GM18505 (cell line): ENCODE results near the gene KCNC4.

Experiments
- ATAC-seq: cut with Tn5 transposase; IDR thresholded peaks from one replicate; pipeline ENCODE4 v1.9.1; 2021; ENCODE audit not compliant: unreplicated experiment
- POLR2A ChIP-seq: IDR thresholded peaks from 4 replicates; pipeline ENCODE4 v1.6.1; 2011; ENCODE audit warnings: borderline replicate concordance; ENCODE audit not compliant: insufficient read depth, insufficient read length; ENCODE audit errors: extremely low read depth

KCNC4 gene

DNA sequence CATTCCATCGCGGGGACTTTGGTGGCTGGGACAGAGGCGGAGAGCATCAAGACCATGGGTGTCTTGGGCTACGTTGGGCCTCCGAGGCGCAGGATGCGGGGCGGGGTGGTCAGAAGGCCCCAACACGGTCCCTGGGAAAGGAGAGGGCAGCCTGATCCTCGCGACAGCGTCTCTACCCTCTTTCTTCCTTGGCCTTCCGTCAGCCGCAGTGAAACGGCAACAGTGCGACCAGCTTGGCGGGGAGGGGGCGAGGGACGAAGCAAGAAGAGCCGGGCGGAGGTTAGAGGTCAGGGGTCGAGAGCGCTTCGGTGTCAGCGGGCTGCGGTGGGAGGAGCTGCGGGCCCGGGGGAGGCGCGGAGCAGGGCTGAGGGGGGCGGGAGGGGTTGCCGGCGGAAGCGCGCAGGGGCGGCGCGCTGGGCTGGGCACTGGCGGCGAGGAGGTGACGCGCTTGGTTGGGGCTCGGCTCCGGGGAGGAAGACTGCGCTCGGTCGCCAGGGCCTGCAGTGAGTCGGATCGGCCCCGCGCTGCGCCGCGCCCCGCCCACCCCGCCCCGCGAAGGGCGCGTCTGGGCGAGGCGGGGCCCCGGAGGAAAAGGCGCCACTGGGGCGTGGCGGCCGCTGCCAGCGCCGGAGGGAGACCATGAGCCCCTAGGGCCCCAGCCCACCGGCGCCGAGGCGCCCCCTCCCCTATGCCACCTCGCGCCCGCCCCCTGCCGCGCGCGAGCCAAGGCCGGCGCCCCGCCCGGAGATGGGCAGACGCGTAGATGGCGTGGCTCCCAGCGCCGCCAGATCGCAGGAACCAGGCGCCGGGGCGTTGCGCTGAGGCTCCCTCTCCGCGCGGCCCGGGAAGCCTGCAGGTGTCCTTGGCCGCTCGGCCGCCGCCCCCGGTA, at the start of gene KCNC4:
TSS of gene KCNC4 (plus strand) at position 600 of the 889 bp plus-strand sequence. CDS start 1,186 bp downstream, outside the sequence.
- ATAC-seq, result peak; percentile 82
- TF ChIP-seq POLR2A, result no peak

DNA sequence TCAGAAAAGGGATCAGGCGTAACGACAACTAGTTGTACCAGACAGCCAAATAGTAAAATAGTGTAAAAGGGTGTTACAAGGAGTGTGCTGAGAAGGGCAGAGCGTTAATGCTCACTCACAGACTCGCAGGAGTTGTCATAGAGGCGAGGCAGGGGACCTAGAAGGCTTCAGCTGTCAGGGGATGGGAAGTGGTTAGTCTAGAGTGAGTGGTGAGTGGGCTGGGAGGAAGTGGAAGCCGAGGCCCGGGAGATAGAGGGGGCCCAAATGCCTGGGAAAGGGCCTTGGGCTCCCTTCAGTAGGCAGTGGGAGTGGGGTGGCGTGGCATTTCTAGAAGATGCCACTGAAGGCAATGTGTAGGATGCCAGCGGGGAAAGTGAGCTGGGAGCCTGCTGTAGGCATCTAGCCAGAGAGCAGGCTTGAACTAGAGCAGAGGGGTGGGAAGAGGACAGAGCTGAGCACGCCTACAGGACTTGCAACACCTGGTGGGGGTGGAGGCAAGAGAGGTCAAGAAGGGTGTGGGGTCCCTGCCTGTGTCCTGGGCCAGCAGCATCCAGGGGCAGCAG, 49.5 kb upstream of the KCNC4 start:
- ATAC-seq, result no peak
- no peak for TF ChIP-seq POLR2A

DNA sequence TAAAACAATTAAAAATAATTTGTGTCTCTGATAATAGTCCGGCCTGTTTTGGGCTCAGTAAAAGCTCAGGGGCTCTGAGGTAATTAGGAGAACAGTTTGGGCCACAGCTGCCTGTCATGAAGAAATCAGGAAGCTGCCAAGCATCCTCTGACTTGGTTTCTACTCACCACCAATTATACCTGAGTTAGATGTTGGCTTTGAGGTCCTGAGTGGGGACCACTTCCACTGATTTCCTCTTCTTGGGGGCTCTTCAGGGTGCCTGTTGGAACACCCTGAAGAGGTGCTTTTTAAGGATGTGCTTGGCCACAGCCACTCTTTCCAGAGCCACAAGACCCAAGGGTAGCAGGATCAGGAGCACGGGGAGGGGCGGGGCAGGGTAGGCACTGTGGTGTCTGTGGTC, 48.9 kb upstream of the KCNC4 start:
- ATAC-seq, result no peak
- no peak for TF ChIP-seq POLR2A

DNA sequence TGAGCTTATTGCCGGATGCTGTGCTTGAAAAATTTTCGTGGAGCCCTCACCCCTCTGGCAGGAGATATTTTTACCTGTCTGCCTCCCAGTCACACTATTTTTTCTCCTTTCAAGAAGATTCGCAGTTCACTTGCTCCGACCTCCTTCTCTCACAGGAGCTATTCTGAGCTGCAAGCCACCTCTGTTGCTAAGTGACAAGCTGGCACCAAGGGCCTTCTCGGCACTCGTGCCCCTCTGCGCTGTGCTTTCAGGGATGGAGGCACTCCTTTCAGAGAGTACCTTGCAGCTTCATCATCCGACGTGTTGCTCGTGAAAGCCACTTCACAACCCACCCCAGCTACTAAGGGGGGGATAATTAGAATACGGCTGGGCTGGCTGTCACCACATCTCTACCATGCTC, 48.3 kb upstream of the KCNC4 start:
- no peak for ATAC-seq
- TF ChIP-seq POLR2A, result no peak

DNA sequence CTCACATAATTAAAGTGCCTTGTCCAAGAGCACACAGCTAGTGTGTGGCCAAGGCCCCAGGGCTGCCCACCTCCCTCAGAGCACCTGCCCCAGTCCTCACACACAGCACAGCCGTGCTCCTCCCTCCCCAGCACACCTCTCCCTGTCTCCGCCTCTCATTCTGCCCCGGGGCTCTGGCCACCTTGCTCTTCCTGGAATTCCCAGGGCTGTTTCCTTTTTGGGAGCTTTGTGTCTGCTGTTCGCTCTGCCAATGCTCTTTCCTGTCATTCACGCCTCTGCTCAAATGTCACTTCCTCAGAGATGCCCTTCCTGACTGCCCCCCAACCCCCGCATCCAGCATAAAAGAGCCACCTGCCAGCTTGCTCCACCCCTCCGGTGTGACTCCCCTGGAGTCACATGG, 46.5 kb upstream of the KCNC4 start:
- TF ChIP-seq POLR2A, result no peak
- ATAC-seq, result no peak

DNA sequence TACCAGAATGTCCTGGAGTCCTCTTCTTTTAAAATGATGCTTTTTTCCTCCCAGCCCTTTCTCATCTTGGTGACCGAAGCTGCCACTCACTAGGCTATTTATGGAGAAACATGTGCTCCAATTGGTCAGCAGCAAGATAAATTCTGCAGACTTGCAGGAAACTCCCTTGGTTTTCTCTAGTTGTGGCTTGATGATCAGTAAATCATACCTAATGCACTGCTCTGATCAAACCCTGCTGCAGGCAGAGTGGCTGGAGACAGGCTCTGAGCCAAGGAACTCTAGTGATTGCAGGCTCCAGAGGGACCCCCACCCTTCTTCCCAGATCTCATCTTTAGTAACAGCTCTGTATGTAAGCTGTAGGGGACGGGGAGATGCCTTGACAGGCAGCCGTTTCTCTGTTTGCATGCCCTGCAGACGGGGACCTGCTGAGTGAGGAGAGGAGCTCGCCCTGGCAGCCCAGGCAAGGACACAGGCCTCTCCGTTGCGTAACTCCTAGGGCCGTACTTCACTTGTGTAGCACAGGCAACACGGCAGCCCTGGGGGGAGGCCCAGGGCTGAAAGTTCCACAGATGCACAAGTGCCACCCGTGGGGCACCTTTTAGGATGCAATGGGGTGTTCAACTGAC, 45.3 kb upstream of the KCNC4 start:
- ATAC-seq, result no peak
- TF ChIP-seq POLR2A, result no peak

DNA sequence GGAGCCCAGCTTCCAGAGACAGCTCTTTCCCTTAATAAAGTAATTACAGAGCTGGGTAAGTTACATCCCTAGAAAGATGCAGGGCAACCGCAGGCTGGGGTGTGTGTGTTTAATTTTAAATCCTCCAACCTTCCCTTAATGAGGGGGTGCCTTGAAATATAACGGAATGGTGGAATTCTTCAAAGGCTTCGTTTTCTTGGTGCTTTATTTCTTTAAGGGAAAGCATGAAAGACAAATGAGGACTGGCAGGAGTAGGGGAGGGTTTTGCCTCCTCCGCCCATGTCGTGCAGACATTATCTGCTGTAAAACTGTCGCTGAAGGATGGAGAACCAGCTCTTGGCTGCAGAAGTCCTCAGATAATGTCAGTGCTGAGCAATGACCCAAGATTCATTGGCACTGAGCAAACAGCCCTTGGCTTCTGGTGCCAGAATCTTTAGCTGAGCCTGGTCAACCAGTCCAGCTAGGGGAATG, 44.3 kb upstream of the KCNC4 start:
- ATAC-seq, result no peak
- TF ChIP-seq POLR2A, result no peak

DNA sequence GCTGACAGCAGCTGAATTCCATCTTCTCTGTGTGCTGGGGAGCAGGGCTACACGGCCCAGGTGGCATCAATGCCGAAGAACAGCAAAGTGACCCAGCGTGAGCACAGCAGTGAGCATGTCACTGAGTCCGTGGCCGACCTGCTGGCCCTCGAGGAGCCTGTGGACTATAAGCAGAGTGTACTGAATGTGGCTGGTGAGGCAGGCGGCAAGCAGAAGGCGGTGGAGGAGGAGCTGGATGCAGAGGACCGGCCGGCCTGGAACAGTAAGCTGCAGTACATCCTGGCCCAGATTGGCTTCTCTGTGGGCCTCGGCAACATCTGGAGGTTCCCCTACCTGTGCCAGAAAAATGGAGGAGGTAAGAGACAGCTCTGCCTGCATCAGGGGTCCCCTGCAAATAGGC, 43.3 kb upstream of the KCNC4 start:
- TF ChIP-seq POLR2A, result no peak
- no peak for ATAC-seq

DNA sequence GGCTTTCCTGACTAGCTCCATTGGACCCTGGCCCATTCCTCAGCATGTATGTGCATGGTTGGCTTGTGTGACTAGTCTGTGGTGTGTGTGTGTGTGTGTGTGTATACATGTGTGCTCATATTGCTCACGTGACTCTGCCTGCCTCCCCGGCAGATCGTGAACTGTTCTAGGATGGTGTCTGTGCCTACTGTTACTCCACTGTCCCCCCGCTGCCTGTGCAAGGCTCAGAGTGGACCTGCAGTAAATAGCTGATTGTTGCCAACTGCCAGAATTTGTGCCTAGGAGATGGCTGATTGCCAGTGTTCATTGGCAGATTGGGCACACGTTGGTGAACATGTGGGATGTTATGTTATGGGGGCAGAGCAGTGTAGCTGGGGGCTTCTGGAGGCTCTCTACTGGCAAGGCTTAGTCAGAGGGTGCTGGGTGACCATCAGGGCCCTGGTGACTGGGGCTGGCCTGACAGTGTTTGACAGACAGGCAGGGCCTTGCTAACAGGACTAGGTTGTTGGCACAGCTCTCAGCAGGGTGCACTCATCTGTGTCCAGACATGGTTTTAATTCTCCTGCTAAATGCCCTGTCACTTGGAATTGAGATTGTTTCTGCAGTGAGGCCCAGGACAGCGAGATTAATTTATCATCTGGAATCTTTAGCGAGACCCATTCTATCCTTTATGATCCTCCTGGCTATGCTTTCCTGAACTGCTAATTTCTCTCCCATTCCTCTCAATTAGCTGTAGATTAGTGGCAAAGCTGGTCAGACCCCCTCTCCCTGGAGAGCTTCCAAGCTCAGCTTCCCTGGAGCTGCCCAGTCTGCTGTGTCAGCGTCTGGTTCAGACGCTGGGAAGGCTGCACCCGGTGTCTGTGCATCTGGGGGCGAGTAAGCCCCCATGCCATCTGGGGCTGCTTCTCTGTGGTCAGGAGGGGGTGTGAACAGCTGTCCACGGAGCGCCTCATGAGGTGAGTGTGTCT, 39.1 kb upstream of the KCNC4 start:
- ATAC-seq, result no peak
- TF ChIP-seq POLR2A, result no peak

DNA sequence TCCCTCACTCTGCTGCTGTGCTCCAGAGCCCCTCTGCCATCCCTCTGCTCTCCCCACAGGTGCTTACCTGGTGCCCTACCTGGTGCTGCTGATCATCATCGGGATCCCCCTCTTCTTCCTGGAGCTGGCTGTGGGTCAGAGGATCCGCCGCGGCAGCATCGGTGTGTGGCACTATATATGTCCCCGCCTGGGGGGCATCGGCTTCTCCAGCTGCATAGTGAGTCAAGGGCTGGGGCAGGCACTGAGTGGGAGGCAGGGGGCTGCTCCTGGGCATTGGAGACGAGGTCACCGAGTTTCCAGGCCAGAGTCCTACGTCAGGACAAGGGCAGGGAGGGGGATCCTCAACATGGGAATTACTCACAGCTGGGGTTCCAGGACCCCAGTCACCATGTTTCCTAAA, 38.1 kb upstream of the KCNC4 start:
- TF ChIP-seq POLR2A, result no peak
- ATAC-seq, result no peak

DNA sequence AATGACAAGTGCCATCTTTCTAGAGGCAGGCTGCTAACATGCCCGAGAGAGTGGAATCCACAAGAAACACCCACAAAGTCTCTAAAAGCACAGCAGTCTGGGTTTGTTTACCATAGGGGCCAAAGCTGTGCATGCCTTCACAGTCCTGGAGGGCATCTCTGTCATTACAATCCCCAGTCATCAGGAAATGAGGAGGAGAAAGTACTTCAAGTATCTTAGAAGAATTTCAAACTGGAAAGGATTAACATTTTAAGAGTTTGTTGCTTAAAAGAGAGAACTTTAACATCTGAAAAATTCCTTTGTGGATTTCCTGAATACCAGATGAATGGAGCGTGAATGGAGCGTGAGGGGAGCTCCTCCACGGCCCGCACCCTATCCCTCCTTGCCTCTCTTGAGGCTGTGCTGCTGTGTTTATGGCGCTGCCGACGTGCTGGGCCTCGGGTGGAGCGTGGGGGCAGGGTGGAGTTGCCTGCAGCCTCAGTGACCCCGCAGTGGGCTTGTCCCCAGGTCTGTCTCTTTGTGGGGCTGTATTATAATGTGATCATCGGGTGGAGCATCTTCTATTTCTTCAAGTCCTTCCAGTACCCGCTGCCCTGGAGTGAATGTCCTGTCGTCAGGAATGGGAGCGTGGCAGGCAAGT, 36.5 kb upstream of the KCNC4 start:
- ATAC-seq, result no peak
- TF ChIP-seq POLR2A, result no peak

DNA sequence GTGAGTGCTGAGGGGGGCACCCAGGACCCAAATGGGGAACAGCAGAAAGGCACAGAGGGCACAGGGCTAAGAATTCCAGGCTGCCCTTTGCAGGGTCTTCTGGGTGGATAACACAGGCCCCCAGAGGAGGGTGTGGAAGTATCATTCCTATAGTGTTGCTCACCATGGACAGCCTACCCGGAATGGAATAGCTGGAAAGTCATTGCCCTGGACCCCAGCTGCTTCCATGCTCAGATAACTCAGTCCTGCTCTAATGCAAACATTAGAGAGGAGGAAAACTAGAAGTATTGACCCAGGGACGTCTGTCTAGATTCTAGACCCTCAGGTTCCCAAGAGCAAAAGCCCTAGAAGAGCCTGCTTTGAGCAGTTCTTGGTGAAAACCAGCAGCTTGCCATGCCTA, 35.2 kb upstream of the KCNC4 start:
- TF ChIP-seq POLR2A, result no peak
- ATAC-seq, result no peak
